Esophagus muscularis mucosa (tissue), 4 donors: ENCODE measurements around the gene B4GALT1. TPM values are rescaled to one million over a fixed set of nuclear protein-coding genes. Genes with fewer than 3 reads are reported as not detected.
A peak's percentile ranks its signal among the peaks of the same experiment; 100 is the strongest.

Source experiments
- DNase-seq: peaks from one replicate; pipeline ENCODE4 v3.0.0-alpha.2; 2017; ENCODE audit errors: extremely low spot score
- H3K27ac ChIP-seq, 4 donors: fragments of 200-600 bp; sonication (generic); replicated peaks in 1 of 4; 1 replicate in 3 of 4; 2 replicates in 1 of 4; pipeline ENCODE4 v1.5.1; 2016 to 2019; ENCODE audit warnings: mild to moderate bottlenecking in 1 of 4
- H3K27me3 ChIP-seq, 4 donors: fragments of 200-600 bp; sonication (generic); one replicate each; pipeline versions ENCODE4 v1.5.1 to v1.6.0; 2016 to 2019
- H3K36me3 ChIP-seq, 4 donors: fragments of 200-600 bp; sonication (generic); one replicate each; pipeline ENCODE4 v1.5.1; 2016 to 2019
- H3K4me1 ChIP-seq, 4 donors: fragments of 200-600 bp; sonication (generic); one replicate each; pipeline ENCODE4 v1.5.1; 2016 to 2019
- H3K4me3 ChIP-seq, 4 donors: fragments of 200-600 bp; sonication (generic); 1 replicate in 2 of 4; 2 replicates in 2 of 4; pipeline ENCODE4 v1.5.1; 2016 to 2019; ENCODE audit warnings: mild to moderate bottlenecking in 4 of 4, moderate library complexity in 1 of 4
- H3K9me3 ChIP-seq, 4 donors: fragments of 200-600 bp; sonication (generic); 1 replicate in 3 of 4; 2 replicates in 1 of 4; pipeline ENCODE4 v1.5.1; 2016 to 2019
- CTCF ChIP-seq, 3 experiments: fragments of 200-600 bp in 2 of 3; fragments of 450-650 bp in 1 of 3; sonication (generic) in 2 of 3; IDR thresholded peaks; one replicate each; pipeline ENCODE4 v1.5.1; 2017 to 2019; ENCODE audit warnings: antibody characterized with exemption in 3 of 3, mild to moderate bottlenecking in 2 of 3, moderate library complexity in 1 of 3
- EP300 ChIP-seq: sonication (generic); formaldehyde crosslinking; IDR thresholded peaks from one replicate; pipeline ENCODE4 v1.6.1; 2017; ENCODE audit warnings: antibody characterized with exemption
- POLR2A ChIP-seq: fragments of 450-650 bp; IDR thresholded peaks from one replicate; pipeline ENCODE4 v1.6.1; 2017; ENCODE audit warnings: antibody characterized with exemption, moderate library complexity, mild to moderate bottlenecking, low read depth
- POLR2AphosphoS5 ChIP-seq, 2 donors: sonication (generic); formaldehyde crosslinking; IDR thresholded peaks; one replicate each; pipeline ENCODE4 v1.6.1; 2017; ENCODE audit warnings: antibody characterized with exemption in 2 of 2
- WGBS: methylation state at CpG from one replicate; pipeline ENCODE4 v1.1.5; 2018; 5-methylcytosine and 5-hydroxymethylcytosine counted together
- intact Hi-C: fragments of 100-400 bp; cut with DNase I; formaldehyde crosslinking; loops from one replicate; pipeline ENCODE4 v1.15.1; 2023
- total RNA-seq, 4 donors: library from RNA; depleted of rRNA; stranded (reverse); fragments of >200 nt; gene quantifications; one replicate each; pipeline versions ENCODE4 v1.1.0 to v1.2.1, GENCODE V29; 2016

B4GALT1 gene
- total RNA-seq, 4 donors from 2014 or later: 24.5 to 39.6 (median 37.8) TPM

GRCh38 chr9:33189331-33189791 lies 22.2 kb upstream of the B4GALT1 start:
- no peaks in the 10 kb centered on the region for H3K9me3 ChIP-seq
- DNase-seq: no peak
- WGBS: 64% methylated on average over 5 of the region's 6 CpGs
- H3K27ac ChIP-seq: no peak overlapping the region
- no peaks in the 10 kb centered on the region for H3K27me3 ChIP-seq
- peaks cover 31 to 58% (median 42%) of the 10 kb centered on the region in 4 donors for H3K4me1 ChIP-seq
- no peak overlapping the region for H3K4me3 ChIP-seq
- no peak for TF ChIP-seq POLR2AphosphoS5 (IDR thresholded peaks at IDR 0.05)
- no peak for TF ChIP-seq CTCF (IDR thresholded peaks at IDR 0.05)
- no peak for TF ChIP-seq POLR2A
- no peak for TF ChIP-seq EP300
- H3K36me3 ChIP-seq: no peaks in the 10 kb centered on the region
- intact Hi-C loops: no loop called here

- Histone ChIP-seq H3K27me3 (no peaks in the 10 kb centered on the region), H3K36me3 (no peaks in the 10 kb centered on the region), H3K4me3 (no peak overlapping the region), H3K27ac (no peak overlapping the region), H3K9me3 (no peaks in the 10 kb centered on the region), H3K4me1 (peaks cover 31 to 58% (median 42%) of the 10 kb centered on the region in 4 donors)
- intact Hi-C loops: no loop called here
- WGBS: 78% methylated on average over 1 of the region's 1 CpG
- TF ChIP-seq EP300 (no peak), POLR2AphosphoS5 (IDR thresholded peaks at IDR 0.05) (no peak), CTCF (IDR thresholded peaks at IDR 0.05) (no peak), POLR2A (no peak)
- DNase-seq: no peak
Measured at GRCh38 chr9:33188711-33189110, 21.6 kb upstream of the B4GALT1 start.

GRCh38 chr9:33187519-33188218 lies 20.5 kb upstream of the B4GALT1 start:
- Histone ChIP-seq H3K36me3 (no peaks in the 10 kb centered on the region), H3K27ac (peak overlapping the region; percentile 18 to 61 (median 36)), H3K27me3 (no peaks in the 10 kb centered on the region), H3K4me3 (no peak overlapping the region), H3K4me1 (peaks cover 31 to 55% (median 42%) of the 10 kb centered on the region in 4 donors), H3K9me3 (no peaks in the 10 kb centered on the region)
- no peak for DNase-seq
- no peak for TF ChIP-seq POLR2A
- TF ChIP-seq POLR2AphosphoS5 (IDR thresholded peaks at IDR 0.05): peak; percentile 36 to 40
- WGBS: 30% methylated on average over 5 of the region's 7 CpGs
- intact Hi-C loops: no loop called here

- WGBS: 56% methylated on average over 2 of the region's 3 CpGs
- Histone ChIP-seq H3K27me3 (no peaks in the 10 kb centered on the region), H3K36me3 (no peaks in the 10 kb centered on the region), H3K4me3 (no peak overlapping the region), H3K27ac (peak overlapping the region; percentile 18 to 61 (median 36)), H3K4me1 (peaks cover 31 to 52% (median 42%) of the 10 kb centered on the region in 4 donors), H3K9me3 (no peaks in the 10 kb centered on the region)
- no peak for DNase-seq
- TF ChIP-seq EP300: no peak
- TF ChIP-seq POLR2AphosphoS5 (IDR thresholded peaks at IDR 0.05): peak in 1 of 2 donors; percentile 35
- intact Hi-C loops: no loop called here
Measured at GRCh38 chr9:33186457-33187168, 19.5 kb upstream of the B4GALT1 start.

- DNase-seq: no peak
- H3K9me3 ChIP-seq: no peaks in the 10 kb centered on the region
- no peaks in the 10 kb centered on the region for H3K36me3 ChIP-seq
- H3K4me1 ChIP-seq: peaks cover 31 to 52% (median 42%) of the 10 kb centered on the region in 4 donors
- peak overlapping the region in 1 of 4 donors; percentile 37 for H3K27ac ChIP-seq
- no peaks in the 10 kb centered on the region for H3K27me3 ChIP-seq
- intact Hi-C loops: no loop called here
- no peak overlapping the region for H3K4me3 ChIP-seq
- no peak for TF ChIP-seq EP300
- no peak for TF ChIP-seq POLR2AphosphoS5 (IDR thresholded peaks at IDR 0.05)
- TF ChIP-seq CTCF (IDR thresholded peaks at IDR 0.05): no peak
- no peak for TF ChIP-seq POLR2A
- 71% methylated on average over 4 of the region's 5 CpGs for WGBS
Measured at GRCh38 chr9:33185858-33186257, 18.7 kb upstream of the B4GALT1 start.
